Left lung (tissue), 10 donors: ENCODE data around the gene ATP6V0C. TPM values are rescaled to one million over a fixed set of nuclear protein-coding genes. Genes with fewer than 3 reads are reported as not detected.

Experiments used
- ATAC-seq: fragments of 200-7000 bp; cut with Tn5 transposase; one replicate; pipeline ENCODE4 v1.9.1; 2020; ENCODE audit warnings: moderate library complexity
- DNase-seq, 4 donors: peaks; one replicate each; pipeline ENCODE4 v3.0.0-alpha.2; 2013 to 2020
- H3K27ac ChIP-seq, 2 donors: fragments of 200-600 bp; sonication (generic) in 1 of 2; one replicate each; pipeline versions ENCODE4 v1.5.0 to v1.8.0; 2020 to 2021
- H3K27me3 ChIP-seq, 2 donors: fragments of 200-600 bp; sonication (generic) in 1 of 2; one replicate each; pipeline versions ENCODE4 v1.5.0 to v1.8.0; 2020 to 2021
- H3K36me3 ChIP-seq, 2 donors: fragments of 200-600 bp; sonication (generic) in 1 of 2; one replicate each; pipeline versions ENCODE4 v1.5.0 to v1.8.0; 2020 to 2021
- H3K4me1 ChIP-seq, 2 donors: fragments of 200-600 bp; one replicate each; pipeline ENCODE4 v1.8.0; 2021
- H3K4me3 ChIP-seq, 2 donors: fragments of 200-600 bp; sonication (generic) in 1 of 2; one replicate each; pipeline versions ENCODE4 v1.5.0 to v1.8.0; 2020 to 2021; ENCODE audit warnings: mild to moderate bottlenecking in 1 of 2
- H3K9me3 ChIP-seq, 2 donors: fragments of 200-600 bp; sonication (generic) in 1 of 2; one replicate each; pipeline versions ENCODE4 v1.5.0 to v1.8.0; 2020 to 2021
- intact Hi-C, 2 donors: fragments of 100-400 bp; cut with DNase I; formaldehyde crosslinking; loops; one replicate each; pipeline versions ENCODE4 v1.11.2 to v1.14.2; 2022
- polyA plus RNA-seq, 6 donors: library from polyadenylated mRNA; unstranded; fragments of 120-200 nt; gene quantifications; one replicate each; pipeline ENCODE4 v1.2.1, GENCODE V29; 2013; ENCODE audit not compliant: insufficient read length in 6 of 6
- total RNA-seq, 2 donors: library from RNA; stranded (reverse); fragmentation: NEBNext Ultra II Directional; extraction: Animal tissue kit (Norgen Biotek cat#: 25700); gene quantifications; one replicate each; pipeline ENCODE4 v1.2.1, GENCODE V29; 2021
- TF ChIP-seq, protein P1 (sequence below), 2 donors: fragments of 200-600 bp; sonication (generic) in 1 of 2; IDR thresholded peaks; one replicate each; pipeline versions ENCODE4 v1.5.0 to v1.8.0; 2021; ENCODE audit warnings: antibody characterized with exemption in 2 of 2
- donor health status: DM: no; HTN: yes; CAD: no.
- donor health status: DM: no; HTN: no; CAD: no.

ATP6V0C gene
- total and polyA plus RNA-seq, 8 donors, result 76.6 to 333 (median 102) TPM

- DNase-seq, result peak in 2 of 4 donors; percentile 82 to 87
- Histone ChIP-seq H3K9me3 (no peaks in the 10 kb centered on the region), H3K27me3 (no peaks in the 10 kb centered on the region), H3K4me1 (peaks cover 0 to 74% of the 10 kb centered on the region in 2 donors), H3K36me3 (peaks cover 0 to under 1% of the 10 kb centered on the region in 2 donors), H3K4me3 (peak overlapping the region in 1 of 2 donors; percentile 6), H3K27ac (peak overlapping the region; percentile 75 to 91)
- peak; percentile 46 for ATAC-seq
- TF ChIP-seq, protein P1, sequence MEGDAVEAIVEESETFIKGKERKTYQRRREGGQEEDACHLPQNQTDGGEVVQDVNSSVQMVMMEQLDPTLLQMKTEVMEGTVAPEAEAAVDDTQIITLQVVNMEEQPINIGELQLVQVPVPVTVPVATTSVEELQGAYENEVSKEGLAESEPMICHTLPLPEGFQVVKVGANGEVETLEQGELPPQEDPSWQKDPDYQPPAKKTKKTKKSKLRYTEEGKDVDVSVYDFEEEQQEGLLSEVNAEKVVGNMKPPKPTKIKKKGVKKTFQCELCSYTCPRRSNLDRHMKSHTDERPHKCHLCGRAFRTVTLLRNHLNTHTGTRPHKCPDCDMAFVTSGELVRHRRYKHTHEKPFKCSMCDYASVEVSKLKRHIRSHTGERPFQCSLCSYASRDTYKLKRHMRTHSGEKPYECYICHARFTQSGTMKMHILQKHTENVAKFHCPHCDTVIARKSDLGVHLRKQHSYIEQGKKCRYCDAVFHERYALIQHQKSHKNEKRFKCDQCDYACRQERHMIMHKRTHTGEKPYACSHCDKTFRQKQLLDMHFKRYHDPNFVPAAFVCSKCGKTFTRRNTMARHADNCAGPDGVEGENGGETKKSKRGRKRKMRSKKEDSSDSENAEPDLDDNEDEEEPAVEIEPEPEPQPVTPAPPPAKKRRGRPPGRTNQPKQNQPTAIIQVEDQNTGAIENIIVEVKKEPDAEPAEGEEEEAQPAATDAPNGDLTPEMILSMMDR (IDR thresholded peaks at IDR 0.05), result peak in 1 of 2 donors; percentile 17
- intact Hi-C loops, result no loop called here
Observed at GRCh38 chr16:2507052-2507659, 6.6 kb upstream of the ATP6V0C start.

DNA sequence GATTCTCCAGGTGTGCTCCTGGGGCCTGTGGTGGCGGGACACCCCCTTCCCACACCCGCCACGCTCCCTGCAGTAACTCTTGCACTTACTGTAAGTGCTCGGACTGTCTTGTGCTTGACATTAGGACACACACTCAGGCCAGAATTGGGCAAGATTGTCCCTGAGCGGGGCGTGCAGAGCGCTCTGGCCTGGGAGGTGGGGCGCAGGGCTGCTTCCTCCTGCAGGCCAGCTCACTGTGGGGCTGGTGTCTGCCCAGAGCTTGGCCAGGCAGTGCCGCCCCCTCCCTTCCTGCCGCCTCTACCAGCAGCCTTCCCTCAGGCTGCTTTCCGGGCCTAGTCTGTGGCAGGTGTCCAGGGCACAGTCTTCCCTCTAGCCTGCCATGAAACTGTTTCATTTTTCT is 6.1 kb upstream of the ATP6V0C start:
- intact Hi-C loops, result no loop called here

DNA sequence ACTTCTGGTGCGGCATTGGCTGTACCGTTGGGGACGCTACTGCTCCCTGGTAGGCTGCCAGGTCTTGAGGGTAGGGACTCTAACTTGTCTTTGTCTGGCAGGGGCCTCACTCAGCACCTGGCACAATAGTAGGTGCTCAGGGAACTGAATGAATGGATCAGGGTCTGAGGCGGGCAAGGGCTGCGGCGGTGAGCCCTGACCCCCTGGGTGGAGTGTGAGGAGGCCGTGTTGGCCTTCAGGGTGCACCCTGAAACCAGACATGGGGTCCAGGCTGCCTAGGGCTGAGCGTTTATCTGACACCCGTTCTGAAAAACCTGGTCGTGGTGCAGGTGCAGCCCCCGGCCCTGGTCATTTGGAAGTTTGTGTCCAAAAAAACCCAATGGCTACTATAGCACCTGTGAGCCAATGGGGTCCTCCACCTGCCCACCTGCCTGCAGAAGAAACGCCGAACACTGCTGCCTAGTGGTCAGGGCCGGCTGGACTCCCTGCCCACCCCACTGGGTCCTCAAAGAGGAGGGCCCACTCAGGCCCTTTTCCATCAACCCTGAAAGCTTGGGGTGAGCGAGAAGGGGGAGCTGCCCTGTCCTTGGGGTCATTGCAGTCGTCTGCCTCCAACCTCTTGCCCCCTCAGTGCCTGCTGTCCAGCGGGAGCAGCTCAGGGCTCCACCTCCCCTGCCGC is 4.9 kb upstream of the ATP6V0C start:
- TF ChIP-seq, protein P1 (IDR thresholded peaks at IDR 0.05), result no peak
- H3K4me1 ChIP-seq, result peaks cover 5 to 69% of the 10 kb centered on the region in 2 donors
- H3K4me3 ChIP-seq, result no peak overlapping the region
- no peaks in the 10 kb centered on the region for H3K9me3 ChIP-seq
- H3K36me3 ChIP-seq, result no peaks in the 10 kb centered on the region
- no peak for ATAC-seq
- no peaks in the 10 kb centered on the region for H3K27me3 ChIP-seq
- H3K27ac ChIP-seq, result peak overlapping the region in 1 of 2 donors; percentile 91
- DNase-seq, result peak in 1 of 4 donors; percentile 55
- intact Hi-C loops, result no loop called here

More for the DNA sequence above, 6.1 kb upstream of the ATP6V0C start:
- Histone ChIP-seq H3K9me3 (no peaks in the 10 kb centered on the region), H3K27ac (peak overlapping the region; percentile 75 to 91), H3K27me3 (no peaks in the 10 kb centered on the region), H3K4me3 (peak overlapping the region in 1 of 2 donors; percentile 6), H3K36me3 (no peaks in the 10 kb centered on the region), H3K4me1 (peaks cover 0 to 73% of the 10 kb centered on the region in 2 donors)
- ATAC-seq, result peak; percentile 67
- TF ChIP-seq, protein P1 (IDR thresholded peaks at IDR 0.05), result no peak
- DNase-seq, result peak in 2 of 4 donors; percentile 82 to 94

DNA sequence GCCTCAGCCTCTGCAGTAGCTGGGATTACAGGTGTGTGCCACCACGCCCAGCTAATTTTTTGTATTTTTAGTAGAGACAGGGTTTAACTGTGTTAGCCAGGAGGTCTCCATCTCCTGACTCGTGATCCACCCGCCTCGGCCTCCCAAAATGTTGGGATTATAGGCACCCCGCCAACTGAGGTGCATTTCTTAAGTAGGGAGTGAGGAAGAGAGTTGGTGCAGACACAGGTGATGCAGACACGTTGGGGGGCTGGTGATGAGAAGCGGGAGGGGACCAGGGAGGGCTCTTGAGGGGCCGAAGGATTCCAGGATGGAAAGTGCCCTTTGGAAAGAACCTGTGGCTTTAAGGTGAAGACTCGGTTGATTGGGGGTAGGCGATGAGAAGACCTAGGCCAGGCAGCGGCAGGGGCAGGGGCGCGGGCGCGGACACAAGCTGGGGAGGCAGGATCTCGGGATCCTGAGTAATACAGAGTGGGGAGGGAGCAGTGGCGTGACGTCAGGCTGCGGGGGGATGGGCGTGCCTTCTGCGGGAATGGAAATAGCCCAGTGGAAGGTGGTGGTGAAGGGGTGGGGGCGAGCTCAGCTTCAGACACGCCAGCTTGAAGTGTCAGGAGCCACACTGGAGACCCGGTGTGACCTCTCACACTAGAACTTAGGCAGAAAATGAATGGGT is 2.5 kb upstream of the ATP6V0C start:
- Histone ChIP-seq H3K27ac (no peak overlapping the region), H3K4me3 (no peak overlapping the region), H3K9me3 (no peaks in the 10 kb centered on the region), H3K4me1 (peaks cover 16 to 84% of the 10 kb centered on the region in 2 donors), H3K27me3 (no peaks in the 10 kb centered on the region), H3K36me3 (peaks cover 0 to 4% of the 10 kb centered on the region in 2 donors)
- TF ChIP-seq, protein P1 (IDR thresholded peaks at IDR 0.05), result no peak
- intact Hi-C loops, result no loop called here
- peak; percentile 7 for ATAC-seq
- peak in 3 of 4 donors; percentile 63 to 87 (median 77) for DNase-seq
